ENCODE data around the gene PRL. TPM values are rescaled to one million over a fixed set of nuclear protein-coding genes. Genes with fewer than 3 reads are reported as not detected.

The PRL gene
- total and polyA plus RNA-seq, 2 of the 13 experiments (the other 11 are each of a cell fraction or from before 2014, with no cell fraction given): not detected

- TF ChIP-seq HMGXB3 (CRISPR knock-in tag; IDR thresholded peaks at IDR 0.05; ENCODE audit: borderline replicate concordance) (no peak), ZNF205 (CRISPR knock-in tag; IDR thresholded peaks at IDR 0.05) (no peak)
These were observed 3.6 kb upstream of the PRL start (continued) for GRCh38 chr6:22300273-22300998.

DNA sequence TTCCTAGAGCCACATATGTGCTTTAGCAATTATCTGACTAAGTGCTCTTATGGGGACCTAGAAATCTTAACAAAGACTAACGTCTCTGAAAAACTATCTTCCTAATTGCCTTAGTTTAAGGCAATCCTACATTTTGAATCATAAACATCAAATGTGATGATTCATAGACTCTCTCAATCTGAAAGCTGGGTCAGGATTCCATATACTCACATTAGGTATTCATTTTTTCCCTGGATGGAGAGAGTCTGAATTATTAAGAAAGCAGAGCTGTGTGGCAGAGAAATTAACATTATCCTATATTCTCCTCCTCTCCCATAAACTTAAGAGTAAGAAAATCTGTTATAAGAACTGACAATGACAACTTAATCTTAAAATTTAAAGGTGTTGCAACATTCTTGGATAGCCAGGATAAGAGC is 1.6 kb upstream of the PRL start:
- ChIA-PET POLR2A (no interaction called here), CTCF (ENCODE audit: low intra/inter-chr PET ratio, low total read pairs) (no interaction called here)
- H3K9me3 ChIP-seq (ENCODE audit: low read length): peaks cover 17% of the 10 kb centered on the region
- intact Hi-C loops (cut with micrococcal nuclease; ENCODE audit: unreplicated experiment): no loop called here
- TF ChIP-seq, protein P1, sequence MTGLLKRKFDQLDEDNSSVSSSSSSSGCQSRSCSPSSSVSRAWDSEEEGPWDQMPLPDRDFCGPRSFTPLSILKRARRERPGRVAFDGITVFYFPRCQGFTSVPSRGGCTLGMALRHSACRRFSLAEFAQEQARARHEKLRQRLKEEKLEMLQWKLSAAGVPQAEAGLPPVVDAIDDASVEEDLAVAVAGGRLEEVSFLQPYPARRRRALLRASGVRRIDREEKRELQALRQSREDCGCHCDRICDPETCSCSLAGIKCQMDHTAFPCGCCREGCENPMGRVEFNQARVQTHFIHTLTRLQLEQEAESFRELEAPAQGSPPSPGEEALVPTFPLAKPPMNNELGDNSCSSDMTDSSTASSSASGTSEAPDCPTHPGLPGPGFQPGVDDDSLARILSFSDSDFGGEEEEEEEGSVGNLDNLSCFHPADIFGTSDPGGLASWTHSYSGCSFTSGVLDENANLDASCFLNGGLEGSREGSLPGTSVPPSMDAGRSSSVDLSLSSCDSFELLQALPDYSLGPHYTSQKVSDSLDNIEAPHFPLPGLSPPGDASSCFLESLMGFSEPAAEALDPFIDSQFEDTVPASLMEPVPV (CRISPR knock-in tag; IDR thresholded peaks at IDR 0.05): no peak
- TF ChIP-seq MED13 (CRISPR knock-in tag; IDR thresholded peaks at IDR 0.05) (no peak), PLSCR1 (CRISPR knock-in tag; IDR thresholded peaks at IDR 0.05; ENCODE audit: borderline replicate concordance) (no peak)
- H3K27me3 ChIP-seq (ENCODE audit: control insufficient read depth in 1 of 2, insufficient read depth in 2 of 2, low read length in 2 of 2): no peaks in the 10 kb centered on the region
- no peaks in the 10 kb centered on the region for H3K4me1 ChIP-seq (ENCODE audit: insufficient read depth, low read length)
- H3K79me2 ChIP-seq (ENCODE audit: insufficient read depth, low read length): no peaks in the 10 kb centered on the region
- BruUV-seq (replicated peaks): no TSS peak
- no peaks in the 10 kb centered on the region for H4K20me1 ChIP-seq (ENCODE audit: insufficient read depth, low read length)
- no peak overlapping the region for H3K4me2 ChIP-seq (ENCODE audit: low read depth, low read length)
- 0% methylated on average over 1 of the region's 1 CpG for WGBS (ENCODE audit: low lambda C conversion rate)
- ATAC-seq (no peak), DNase-seq (ENCODE audit: low spot score) (no peak), FAIRE-seq (no peak)
- no peak overlapping the region for H3K4me3 ChIP-seq (replicated peaks in 1 of 3; ENCODE audit: insufficient read depth in 1 of 3, low read depth in 2 of 3, low read length in 3 of 3)
- no peak overlapping the region for H2AFZ ChIP-seq (ENCODE audit: low read length)
- no peak overlapping the region for H3K27ac ChIP-seq (ENCODE audit: extremely low read length, insufficient read depth, low read length)
- in situ Hi-C loops (cut with HindIII; ENCODE audit: extremely low pct_ligation_motif_present, low pct_unique_long_range_greater_than_20kb): no loop called here
- no peak overlapping the region for H3K9ac ChIP-seq (ENCODE audit: insufficient read depth, low read depth, low read length)
- H3K36me3 ChIP-seq (replicated peaks in 1 of 2; ENCODE audit: control insufficient read depth in 1 of 2, insufficient read depth in 2 of 2, low read length in 2 of 2): no peaks in the 10 kb centered on the region

Data from HepG2 (cell line).